HEK293 (cell line): Measurements from ENCODE around the gene MOGAT3.

ENCODE experiments used
- CTCF ChIA-PET: fragments of 350-600 bp; formaldehyde crosslinking; extraction: SDS; loops from one replicate; lab custom pipeline; 2021; ENCODE audit warnings: antibody characterized with exemption; lab: Yijun Ruan, JAX
- POLR2A ChIA-PET: fragments of 300-600 bp; formaldehyde crosslinking; extraction: SDS; loops from one replicate; lab custom pipeline; 2020; ENCODE audit warnings: antibody characterized with exemption, inconsistent platforms; lab: Yijun Ruan, JAX
- H3K27ac ChIP-seq: fragments of 200-500 bp; sonication (Bioruptor generic); 2 replicates; pipeline ENCODE4 v1.5.1; 2014; ENCODE audit warnings: low read depth, low read length, control low read depth, inconsistent platforms; ENCODE audit errors: extremely low read depth
- H3K36me3 ChIP-seq, 2 experiments: fragments of 200-500 bp in 1 of 2; sonication (Bioruptor generic) in 1 of 2; 1 replicate in 1 of 2; 2 replicates in 1 of 2; pipeline ENCODE4 v1.5.1; 2014 to 2017; ENCODE audit warnings: inconsistent platforms in 2 of 2, low read length in 2 of 2; ENCODE audit not compliant: control insufficient read depth in 2 of 2, insufficient read depth in 1 of 2
- H3K4me1 ChIP-seq: fragments of 200-500 bp; sonication (Bioruptor generic); 2 replicates; pipeline ENCODE4 v1.5.1; 2014; ENCODE audit warnings: mild to moderate bottlenecking, low read length, inconsistent platforms; ENCODE audit not compliant: control insufficient read depth, insufficient read depth
- H3K4me3 ChIP-seq: 2 replicates; pipeline ENCODE4 v1.5.1; 2011; ENCODE audit warnings: low read depth, mild to moderate bottlenecking, control low read depth, low read length, moderate library complexity
- H3K9me3 ChIP-seq: fragments of 200-500 bp; sonication (Bioruptor generic); 2 replicates; pipeline ENCODE4 v1.5.1; 2014; ENCODE audit warnings: low read depth, low read length, inconsistent platforms; ENCODE audit not compliant: control insufficient read depth, insufficient read depth
- AEBP2 ChIP-seq: fragments of 450-650 bp; formaldehyde crosslinking; IDR thresholded peaks from 2 replicates; pipeline ENCODE4 v1.5.1; 2016; ENCODE audit warnings: missing biosample characterization, missing genetic modification characterization, borderline replicate concordance
- ELK4 ChIP-seq: IDR thresholded peaks from 2 replicates; pipeline ENCODE4 v1.6.1; 2011; ENCODE audit warnings: mild to moderate bottlenecking, low read depth, low read length, borderline replicate concordance
- KLF10 ChIP-seq: fragments of 450-650 bp; IDR thresholded peaks from 2 replicates; pipeline ENCODE4 v1.5.1; 2018; ENCODE audit warnings: missing biosample characterization, mild to moderate bottlenecking, missing genetic modification characterization
- KLF9 ChIP-seq: fragments of 450-650 bp; formaldehyde crosslinking; IDR thresholded peaks from 2 replicates; pipeline ENCODE4 v1.5.1; 2016; ENCODE audit warnings: missing biosample characterization, missing genetic modification characterization, low read depth
- PRDM1 ChIP-seq: fragments of 450-650 bp; formaldehyde crosslinking; IDR thresholded peaks from 2 replicates; pipeline ENCODE4; 2016; ENCODE audit warnings: missing biosample characterization, missing genetic modification characterization
- RBAK ChIP-seq: fragments of 450-650 bp; formaldehyde crosslinking; IDR thresholded peaks from 2 replicates; pipeline ENCODE4 v1.5.1; 2016; ENCODE audit warnings: missing biosample characterization, missing genetic modification characterization
- SCRT2 ChIP-seq: fragments of 450-650 bp; formaldehyde crosslinking; IDR thresholded peaks from 2 replicates; pipeline ENCODE4 v1.5.1; 2016; ENCODE audit warnings: missing biosample characterization, missing genetic modification characterization
- ZFP37 ChIP-seq: fragments of 450-650 bp; formaldehyde crosslinking; IDR thresholded peaks from 2 replicates; pipeline ENCODE4 v1.5.1; 2016; ENCODE audit warnings: missing biosample characterization, missing genetic modification characterization
- ZNF112 ChIP-seq: fragments of 450-650 bp; formaldehyde crosslinking; IDR thresholded peaks from 2 replicates; pipeline ENCODE4 v1.5.0; 2017; ENCODE audit warnings: missing biosample characterization, missing genetic modification characterization
- ZNF121 ChIP-seq: fragments of 450-650 bp; formaldehyde crosslinking; IDR thresholded peaks from 2 replicates; pipeline ENCODE4 v1.5.1; 2016; ENCODE audit warnings: missing biosample characterization, missing genetic modification characterization
- ZNF138 ChIP-seq: fragments of 450-650 bp; formaldehyde crosslinking; IDR thresholded peaks from 2 replicates; pipeline ENCODE4 v1.5.1; 2016; ENCODE audit warnings: missing biosample characterization, missing genetic modification characterization, borderline replicate concordance
- ZNF24 ChIP-seq: fragments of 450-650 bp; formaldehyde crosslinking; IDR thresholded peaks from 2 replicates; pipeline ENCODE4 v1.5.1; 2016; ENCODE audit warnings: missing biosample characterization, missing genetic modification characterization
- ZNF26 ChIP-seq: fragments of 450-650 bp; formaldehyde crosslinking; IDR thresholded peaks from 2 replicates; pipeline ENCODE4 v1.5.1; 2016; ENCODE audit warnings: missing biosample characterization, missing genetic modification characterization
- ZNF335 ChIP-seq: fragments of 450-650 bp; formaldehyde crosslinking; conservative IDR thresholded peaks from 2 replicates; pipeline ENCODE4 v1.5.1; 2016; ENCODE audit warnings: missing biosample characterization, missing genetic modification characterization
- ZNF488 ChIP-seq: fragments of 450-650 bp; formaldehyde crosslinking; IDR thresholded peaks from 2 replicates; pipeline ENCODE4 v1.5.1; 2016; ENCODE audit warnings: missing biosample characterization, missing genetic modification characterization
- ZNF558 ChIP-seq: fragments of 450-650 bp; formaldehyde crosslinking; IDR thresholded peaks from 2 replicates; pipeline ENCODE4 v1.5.1; 2016; ENCODE audit warnings: missing biosample characterization, missing genetic modification characterization
- ZNF596 ChIP-seq: fragments of 450-650 bp; IDR thresholded peaks from 2 replicates; pipeline ENCODE4 v1.5.0; 2018; ENCODE audit warnings: missing biosample characterization, mild to moderate bottlenecking, missing genetic modification characterization, moderate library complexity
- ZNF639 ChIP-seq: fragments of 450-650 bp; formaldehyde crosslinking; IDR thresholded peaks from 2 replicates; pipeline ENCODE4 v1.5.1; 2016; ENCODE audit warnings: missing biosample characterization, missing genetic modification characterization
- ZNF654 ChIP-seq: fragments of 450-650 bp; formaldehyde crosslinking; IDR thresholded peaks from 2 replicates; pipeline ENCODE4 v1.5.1; 2016; ENCODE audit warnings: low read depth, missing biosample characterization, missing genetic modification characterization
- ZNF707 ChIP-seq: fragments of 450-650 bp; formaldehyde crosslinking; IDR thresholded peaks from 2 replicates; pipeline ENCODE4 v1.5.1; 2016; ENCODE audit warnings: missing biosample characterization, missing genetic modification characterization
- ZNF768 ChIP-seq: fragments of 450-650 bp; formaldehyde crosslinking; IDR thresholded peaks from 2 replicates; pipeline ENCODE4 v1.5.1; 2018; ENCODE audit warnings: missing biosample characterization, mild to moderate bottlenecking, missing genetic modification characterization

The MOGAT3 gene

GRCh38 chr7:101177644-101178043, 23.2 kb downstream of the MOGAT3 start:
- Histone ChIP-seq H3K4me1 (peaks cover 5% of the 10 kb centered on the region; the same call in 1 of the 2 replicates), H3K4me3 (no peak overlapping the region), H3K27ac (no peak overlapping the region), H3K9me3 (no peaks in the 10 kb centered on the region), H3K36me3 (no peaks in the 10 kb centered on the region)
- TF ChIP-seq SCRT2 (tag by site-specific recombination) (no peak), KLF9 (no peak), ZNF768 (tag by site-specific recombination) (no peak), ELK4 (no peak)
- ChIA-PET CTCF (interaction anchor here (0.9 kb wide), 1 partner anchor 83 kb away, joined by 4 read pairs; no protein-coding TSS in a partner anchor), POLR2A (no interaction called here)

GRCh38 chr7:101175664-101176063, 25.2 kb downstream of the MOGAT3 start:
- Histone ChIP-seq H3K4me1 (peaks cover 7% of the 10 kb centered on the region; the same call in 1 of the 2 replicates), H3K27ac (no peak overlapping the region)
- CTCF ChIA-PET: interaction anchor here (0.7 to 1.1 kb wide), 3 partner anchors 17 to 32 kb away, joined by 3 to 5 read pairs (median 5); no protein-coding TSS in a partner anchor

GRCh38 chr7:101174322-101174854, 26.4 kb downstream of the MOGAT3 start:
- POLR2A ChIA-PET: interaction anchor here (0.6 to 1.7 kb wide), 4 partner anchors 10 to 148 kb away, joined by 3 to 5 read pairs (median 4); partner anchors contain the start of genes PLOD3 and ZNHIT1
- CTCF ChIA-PET: interaction anchor here (0.6 to 2.1 kb wide), 7 partner anchors 9 to 329 kb away, joined by 4 to 21 read pairs (median 6); partner anchors contain the start of genes CLDN15 and VGF

More at GRCh38 chr7:101175664-101176063, 25.2 kb downstream of the MOGAT3 start:
- POLR2A ChIA-PET: no interaction called here
- no peaks in the 10 kb centered on the region for H3K9me3 ChIP-seq
- H3K4me3 ChIP-seq: no peak overlapping the region
- no peaks in the 10 kb centered on the region for H3K36me3 ChIP-seq
- TF ChIP-seq RBAK: no peak
- TF ChIP-seq ZNF26 (tag by site-specific recombination): no peak
- no peak for TF ChIP-seq ZNF112 (tag by site-specific recombination)
- TF ChIP-seq ZNF654: no peak

GRCh38 chr7:101173752-101174244, 27.0 kb downstream of the MOGAT3 start:
- POLR2A ChIA-PET: interaction anchor here (0.6 to 1.7 kb wide), 5 partner anchors 9 to 292 kb away, joined by 3 to 5 read pairs (median 4); partner anchors contain the start of genes PLOD3 and ZNHIT1
- 0 out of 2 replicates have a peak, but pooled peaks have one; percentile 48 for TF ChIP-seq KLF10 (tag by site-specific recombination)
- TF ChIP-seq PRDM1: no peak
- TF ChIP-seq ZFP37 (tag by site-specific recombination): no peak; the same call in 1 of the 2 replicates
- 0 out of 2 replicates have a peak, but pooled peaks have one; percentile 35 for TF ChIP-seq ZNF639 (tag by site-specific recombination)
- no peak; the same call in 1 of the 2 replicates for TF ChIP-seq ZNF558 (tag by site-specific recombination)
- no peak for TF ChIP-seq AEBP2 (tag by site-specific recombination)
- no peak for TF ChIP-seq ZNF138 (tag by site-specific recombination)
- TF ChIP-seq ZNF488 (tag by site-specific recombination): no peak
- TF ChIP-seq ZNF335 (tag by site-specific recombination): peak; percentile 84
- TF ChIP-seq ZNF24 (tag by site-specific recombination): no peak; the same call in 1 of the 2 replicates
- TF ChIP-seq ZNF121 (tag by site-specific recombination): peak; percentile 89
- TF ChIP-seq ZNF596 (tag by site-specific recombination): no peak

More at GRCh38 chr7:101174322-101174854, 26.4 kb downstream of the MOGAT3 start:
- Histone ChIP-seq H3K4me3 (no peak overlapping the region), H3K9me3 (no peaks in the 10 kb centered on the region), H3K36me3 (no peaks in the 10 kb centered on the region), H3K4me1 (peaks cover 7% of the 10 kb centered on the region; the same call in 1 of the 2 replicates), H3K27ac (no peak overlapping the region)
- TF ChIP-seq ZFP37 (tag by site-specific recombination) (no peak), ZNF707 (no peak)

More at GRCh38 chr7:101173752-101174244, 27.0 kb downstream of the MOGAT3 start:
- Histone ChIP-seq H3K27ac (no peak overlapping the region), H3K9me3 (no peaks in the 10 kb centered on the region), H3K4me3 (no peak overlapping the region), H3K4me1 (peaks cover 7% of the 10 kb centered on the region; the same call in 1 of the 2 replicates), H3K36me3 (no peaks in the 10 kb centered on the region)
- CTCF ChIA-PET: interaction anchor here (0.5 to 2.1 kb wide), 11 partner anchors 8 to 329 kb away, joined by 3 to 21 read pairs (median 5); partner anchors contain the start of genes CLDN15 and VGF
